ENCODE data around the gene CRYGC. TPM values are rescaled to one million over a fixed set of nuclear protein-coding genes. Genes with fewer than 3 reads are reported as not detected.

The CRYGC gene
- total and polyA plus RNA-seq, 2 donors (not counting 1 experiment from before 2014, with no cell fraction given), result not detected

- Mint-ChIP-seq H3K27ac (no peak overlapping the region), H3K27me3 (peaks cover 32% of the 10 kb centered on the region), H3K9me3 (ENCODE audit: insufficient read depth) (no peaks in the 10 kb centered on the region), H3K4me3 (no peak overlapping the region), H3K4me1 (no peaks in the 10 kb centered on the region)
- H2AFZ ChIP-seq (ENCODE audit: insufficient read depth, low read depth, low read length, poor library complexity, severe bottlenecking), result no peak overlapping the region
- intact Hi-C loops (cut with micrococcal nuclease), result no loop called here
- H3K27me3 ChIP-seq (replicated peaks in 1 of 4; ENCODE audit: control extremely low read depth in 1 of 4, control insufficient read depth in 3 of 4, insufficient read depth in 4 of 4, low read length in 3 of 4), result peaks cover 0 to 5% (median 2%) of the 10 kb centered on the region in 4 experiments
- H3K4me2 ChIP-seq (replicated peaks; ENCODE audit: low read depth, low read length, poor library complexity, severe bottlenecking), result no peak overlapping the region
- no peaks in the 10 kb centered on the region for H3K36me3 ChIP-seq (replicated peaks in 1 of 2; ENCODE audit: control extremely low read depth in 1 of 2, control insufficient read depth in 1 of 2, extremely low read depth in 1 of 2, insufficient read depth in 2 of 2, low read length in 1 of 2)
- no peak overlapping the region for H3K27ac ChIP-seq (ENCODE audit: low read length in 2 of 2)
- POLR2A ChIA-PET, result no interaction called here
- H3K4me3 ChIP-seq (ENCODE audit: control extremely low read depth in 1 of 5, extremely low read depth in 1 of 5, insufficient read depth in 1 of 5, low read depth in 2 of 5, low read length in 4 of 5), result no peak overlapping the region
- WGBS (ENCODE audit: insufficient coverage), result 60% methylated on average over 1 of the region's 3 CpGs
- no peak for TF ChIP-seq CTCF (IDR thresholded peaks at IDR 0.05)
- no peak for TF ChIP-seq EZH2 (IDR thresholded peaks at IDR 0.05; ENCODE audit: borderline replicate concordance, insufficient read depth, low read depth, low read length, poor library complexity, severe bottlenecking)
- H3K79me2 ChIP-seq (ENCODE audit: control insufficient read depth, insufficient read depth, low read length), result no peaks in the 10 kb centered on the region
- no peaks in the 10 kb centered on the region for H3K4me1 ChIP-seq (ENCODE audit: control insufficient read depth in 2 of 2, insufficient read depth in 2 of 2, low read length in 2 of 2)
- ATAC-seq (ENCODE audit: low read depth), result no peak
- H3K9me3 ChIP-seq (ENCODE audit: control extremely low read depth in 1 of 3, control insufficient read depth in 2 of 3, insufficient read depth in 1 of 3, low read length in 2 of 3), result no peaks in the 10 kb centered on the region
- no peaks in the 10 kb centered on the region for H4K20me1 ChIP-seq (ENCODE audit: control insufficient read depth, insufficient read depth, low read length, poor library complexity, severe bottlenecking)
- DNase-seq, result no peak
- CTCF ChIA-PET, result no interaction called here
- no peak overlapping the region for H3K9ac ChIP-seq (ENCODE audit: low read length)
Observed at GRCh38 chr2:208103616-208104015, 26.0 kb downstream of the CRYGC start.

- H3K4me3 Mint-ChIP-seq, result no peak overlapping the region
- H3K27me3 Mint-ChIP-seq, result peaks cover 32% of the 10 kb centered on the region
- Histone ChIP-seq H3K27me3 (replicated peaks in 1 of 4; ENCODE audit: control extremely low read depth in 1 of 4, control insufficient read depth in 3 of 4, insufficient read depth in 4 of 4, low read length in 3 of 4) (peaks cover 0 to 5% (median 2%) of the 10 kb centered on the region in 4 experiments), H3K4me3 (ENCODE audit: control extremely low read depth in 1 of 5, extremely low read depth in 1 of 5, insufficient read depth in 1 of 5, low read depth in 2 of 5, low read length in 4 of 5) (no peak overlapping the region), H3K36me3 (replicated peaks in 1 of 2; ENCODE audit: control extremely low read depth in 1 of 2, control insufficient read depth in 1 of 2, extremely low read depth in 1 of 2, insufficient read depth in 2 of 2, low read length in 1 of 2) (no peaks in the 10 kb centered on the region), H3K27ac (ENCODE audit: low read length in 2 of 2) (no peak overlapping the region), H2AFZ (ENCODE audit: insufficient read depth, low read depth, low read length, poor library complexity, severe bottlenecking) (no peak overlapping the region), H3K4me1 (ENCODE audit: control insufficient read depth in 2 of 2, insufficient read depth in 2 of 2, low read length in 2 of 2) (no peaks in the 10 kb centered on the region), H3K9ac (ENCODE audit: low read length) (no peak overlapping the region), H3K79me2 (ENCODE audit: control insufficient read depth, insufficient read depth, low read length) (no peaks in the 10 kb centered on the region), H3K9me3 (ENCODE audit: control extremely low read depth in 1 of 3, control insufficient read depth in 2 of 3, insufficient read depth in 1 of 3, low read length in 2 of 3) (no peaks in the 10 kb centered on the region), H4K20me1 (ENCODE audit: control insufficient read depth, insufficient read depth, low read length, poor library complexity, severe bottlenecking) (no peaks in the 10 kb centered on the region), H3K4me2 (replicated peaks; ENCODE audit: low read depth, low read length, poor library complexity, severe bottlenecking) (no peak overlapping the region)
- intact Hi-C loops (cut with micrococcal nuclease), result no loop called here
- 41% methylated on average over 7 of the region's 10 CpGs for WGBS (ENCODE audit: insufficient coverage)
- DNase-seq (no peak), ATAC-seq (ENCODE audit: low read depth) (no peak)
- no peaks in the 10 kb centered on the region for H3K4me1 Mint-ChIP-seq
- H3K9me3 Mint-ChIP-seq (ENCODE audit: insufficient read depth), result no peaks in the 10 kb centered on the region
- POLR2A ChIA-PET, result no interaction called here
- CTCF ChIA-PET, result interaction anchor here (0.7 kb wide), 1 partner anchor 18 kb away, joined by 3 read pairs; no protein-coding TSS in a partner anchor
- no peak for TF ChIP-seq CTCF (IDR thresholded peaks at IDR 0.05)
- no peak for TF ChIP-seq EZH2 (IDR thresholded peaks at IDR 0.05; ENCODE audit: borderline replicate concordance, insufficient read depth, low read depth, low read length, poor library complexity, severe bottlenecking)
- H3K27ac Mint-ChIP-seq, result no peak overlapping the region
Observed at GRCh38 chr2:208101716-208102631, 27.7 kb downstream of the CRYGC start.
